NCI-H1105 treated with DMSO at 0.1 percent for 48 hours (cell line): ENCODE data around the gene CSPG4.
"Not testable (repeated sequence)": the region's sequence is repeated elsewhere in the genome, so short reads cannot be mapped to it uniquely, and the experiment has no call there.

Experiments used
- DNase-seq: peaks from one replicate; lab custom pipeline; 2025; lab: John Stamatoyannopoulos, UW

Gene CSPG4

GRCh38 chr15:75688278-75688557 is 24.4 kb downstream of the CSPG4 start:
- DNase-seq: no peak

DNA sequence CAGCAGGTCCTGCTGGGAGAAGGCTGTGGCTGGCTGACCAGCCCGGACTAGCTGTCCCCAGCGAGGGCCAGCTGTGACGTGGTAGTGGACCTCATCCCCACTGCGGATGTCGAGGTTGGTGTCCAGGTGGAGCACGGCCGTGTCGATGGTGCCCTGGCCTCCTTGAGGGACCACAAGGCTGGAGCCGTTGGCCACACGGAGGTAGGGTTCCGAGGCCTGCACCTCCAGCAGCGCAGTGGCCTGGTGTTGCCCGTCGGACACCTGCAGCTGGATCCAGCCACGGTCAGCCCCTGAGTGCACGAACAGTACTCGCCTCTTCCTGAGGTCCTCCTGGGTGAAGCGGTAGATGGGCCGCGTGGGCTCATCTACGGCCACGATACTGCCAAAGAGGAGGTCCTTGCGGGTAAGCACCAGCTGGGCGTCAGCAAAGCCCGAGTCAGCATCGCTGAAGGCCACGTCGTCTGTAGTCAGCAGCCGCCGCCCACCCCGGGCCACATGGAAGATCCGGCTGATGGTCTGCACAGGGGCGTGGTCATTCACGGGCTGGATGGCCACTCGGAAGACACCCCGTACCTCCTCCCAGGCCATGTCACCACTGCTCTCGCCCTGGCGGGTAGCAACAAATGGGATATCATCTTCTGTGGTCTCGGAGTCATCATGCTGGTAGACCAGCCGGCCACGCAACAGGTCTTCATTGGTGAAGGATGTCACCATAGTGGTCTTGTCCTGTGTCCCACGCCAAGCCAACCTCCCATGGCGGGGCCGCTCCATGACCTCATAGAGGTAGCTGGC is 25.0 kb downstream of the CSPG4 start:
- no peak for DNase-seq

DNA sequence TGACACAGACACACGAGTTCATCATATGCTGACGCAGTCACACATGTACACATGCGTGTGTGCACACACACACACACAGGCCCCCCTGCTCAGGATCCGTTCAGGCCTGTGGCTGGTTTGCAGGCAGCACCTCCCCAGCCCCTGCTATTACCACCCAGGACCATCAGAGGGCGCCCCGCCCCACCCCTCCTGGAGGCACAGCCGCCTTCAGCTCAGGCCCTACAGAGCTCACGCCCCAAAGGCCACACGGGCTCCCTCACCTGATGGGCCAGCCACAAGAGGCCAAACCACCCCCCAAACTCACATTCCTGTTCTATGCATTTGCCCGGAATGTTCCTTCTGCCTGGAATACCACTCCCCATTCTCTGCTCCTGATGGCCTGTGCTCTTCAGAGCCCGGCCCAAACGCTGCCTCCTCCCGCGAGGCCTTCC is 26.4 kb downstream of the CSPG4 start:
- DNase-seq: not testable (repeated sequence)

GRCh38 chr15:75685195-75685594 is 27.5 kb downstream of the CSPG4 start:
- no peak for DNase-seq

DNA sequence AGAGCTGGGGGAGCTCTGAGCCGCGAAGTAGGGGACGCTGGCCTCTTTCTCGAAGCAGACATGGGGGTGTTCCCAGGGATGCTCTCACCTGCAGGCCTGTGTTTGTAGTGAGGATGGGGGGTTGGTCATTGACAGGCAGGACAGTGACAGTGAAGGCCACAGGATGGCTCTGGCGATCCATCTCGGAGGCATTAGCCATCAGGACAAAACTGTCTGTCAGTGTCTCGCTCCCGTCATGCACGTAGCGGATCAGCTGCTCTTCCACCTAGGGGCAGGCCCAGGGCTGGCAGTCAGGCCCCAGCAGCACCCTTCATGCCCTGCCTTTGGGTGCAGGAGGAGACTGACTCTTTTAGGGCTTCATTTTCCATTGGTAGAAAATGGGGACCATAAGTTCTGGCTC is 28.0 kb downstream of the CSPG4 start:
- no peak for DNase-seq

DNA sequence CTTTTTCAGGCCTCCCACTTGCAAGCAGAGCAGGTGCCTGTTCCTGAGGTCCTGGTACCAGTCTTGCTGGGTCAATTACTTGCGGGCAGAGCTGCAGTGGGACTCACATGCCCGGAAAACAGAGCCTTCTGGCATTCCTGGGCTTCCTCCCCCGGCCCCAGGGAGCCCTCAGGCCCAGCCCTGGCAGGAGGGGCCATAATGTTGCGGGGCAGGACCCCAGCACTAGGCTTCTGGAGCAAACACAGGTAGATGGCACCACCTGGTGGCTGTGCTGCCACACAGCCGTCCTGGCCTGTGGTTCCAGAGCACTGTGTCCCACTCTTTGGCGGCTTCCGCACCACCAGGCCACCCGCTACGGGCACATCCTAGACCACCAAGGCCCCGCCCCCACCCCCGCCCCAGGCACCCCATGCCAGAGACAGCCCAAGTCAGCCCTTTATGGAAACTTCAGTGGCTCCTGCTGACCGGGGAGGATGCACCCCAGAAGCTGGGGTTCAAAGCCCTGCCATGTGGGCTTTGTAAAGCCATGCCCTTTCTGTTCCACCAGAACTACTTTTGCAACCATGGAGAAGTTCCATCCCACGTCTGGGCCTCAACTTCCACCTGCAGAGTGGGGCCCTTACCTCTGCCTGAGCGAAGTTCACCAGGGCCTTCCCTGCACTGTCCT is 28.9 kb downstream of the CSPG4 start:
- peak; percentile 28 for DNase-seq

DNA sequence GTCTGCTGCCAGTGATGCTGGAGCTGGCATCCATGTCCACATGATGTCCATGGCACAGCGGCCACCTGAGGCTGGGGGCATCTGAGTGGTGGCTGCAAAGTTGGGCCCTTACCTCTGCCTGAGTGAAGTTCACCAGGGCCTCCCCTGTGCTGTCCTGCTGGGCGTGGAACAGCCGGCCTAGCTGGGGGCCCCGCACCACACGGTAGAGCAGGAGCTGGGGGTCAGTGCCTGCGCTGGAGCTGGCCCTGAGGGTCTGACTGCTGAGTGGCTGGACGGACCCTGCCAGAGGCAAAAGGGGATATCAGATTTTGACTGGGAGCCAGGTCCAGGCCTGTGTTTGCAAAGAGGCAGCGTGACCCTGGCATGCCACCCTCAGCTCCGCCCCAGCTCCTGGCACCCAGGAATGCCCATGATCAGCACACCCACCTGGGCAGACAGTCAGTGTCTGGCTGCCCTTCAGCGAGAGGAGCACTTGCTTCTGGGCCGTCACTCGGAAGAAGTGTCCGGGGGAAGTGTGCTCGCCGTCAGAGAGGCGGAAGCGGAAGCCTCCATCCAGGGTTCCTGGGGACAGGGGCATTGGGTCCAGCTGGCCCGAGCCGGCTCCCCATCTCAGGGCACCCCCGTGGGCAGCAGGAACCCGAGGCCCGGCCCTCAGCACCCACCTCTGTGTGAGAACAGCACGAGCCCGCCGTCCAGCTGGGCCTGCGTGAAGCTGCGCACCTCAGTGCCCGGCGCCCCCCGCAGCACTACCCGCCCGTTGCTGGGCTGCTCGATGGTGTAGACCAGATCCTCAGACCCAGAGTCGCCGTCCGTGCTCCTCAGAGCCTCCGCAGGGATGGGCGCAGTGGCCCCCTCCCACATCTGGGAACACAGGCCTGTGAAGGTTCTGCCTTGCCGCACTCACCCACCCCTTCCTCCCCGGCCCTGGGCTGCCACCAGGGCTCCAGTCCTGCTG is 30.2 kb downstream of the CSPG4 start:
- no peak for DNase-seq

GRCh38 chr15:75680007-75680789 is 32.5 kb downstream of the CSPG4 start:
- DNase-seq: no peak

DNA sequence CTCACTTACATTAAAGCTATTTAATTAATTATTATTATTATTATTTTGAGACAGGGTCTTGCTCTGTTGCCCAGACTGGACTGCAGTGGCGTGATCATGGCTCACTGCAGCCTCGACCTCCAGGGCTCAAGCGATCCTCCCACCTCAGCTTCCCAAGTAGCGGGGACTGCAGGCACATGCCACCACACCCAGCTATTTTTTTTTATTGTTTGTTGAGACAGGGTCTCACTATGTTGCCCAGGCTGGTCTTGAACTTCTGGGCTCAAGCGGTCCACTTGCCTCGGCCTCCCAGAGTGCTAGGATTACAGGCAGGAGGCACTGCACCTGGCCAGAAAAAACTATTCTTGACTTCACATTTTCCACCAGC is 34.3 kb downstream of the CSPG4 start:
- not testable (repeated sequence) for DNase-seq

GRCh38 chr15:75677465-75678323 is 35.0 kb downstream of the CSPG4 start:
- DNase-seq: no peak

GRCh38 chr15:75676688-75677464 is 35.8 kb downstream of the CSPG4 start:
- no peak for DNase-seq

DNA sequence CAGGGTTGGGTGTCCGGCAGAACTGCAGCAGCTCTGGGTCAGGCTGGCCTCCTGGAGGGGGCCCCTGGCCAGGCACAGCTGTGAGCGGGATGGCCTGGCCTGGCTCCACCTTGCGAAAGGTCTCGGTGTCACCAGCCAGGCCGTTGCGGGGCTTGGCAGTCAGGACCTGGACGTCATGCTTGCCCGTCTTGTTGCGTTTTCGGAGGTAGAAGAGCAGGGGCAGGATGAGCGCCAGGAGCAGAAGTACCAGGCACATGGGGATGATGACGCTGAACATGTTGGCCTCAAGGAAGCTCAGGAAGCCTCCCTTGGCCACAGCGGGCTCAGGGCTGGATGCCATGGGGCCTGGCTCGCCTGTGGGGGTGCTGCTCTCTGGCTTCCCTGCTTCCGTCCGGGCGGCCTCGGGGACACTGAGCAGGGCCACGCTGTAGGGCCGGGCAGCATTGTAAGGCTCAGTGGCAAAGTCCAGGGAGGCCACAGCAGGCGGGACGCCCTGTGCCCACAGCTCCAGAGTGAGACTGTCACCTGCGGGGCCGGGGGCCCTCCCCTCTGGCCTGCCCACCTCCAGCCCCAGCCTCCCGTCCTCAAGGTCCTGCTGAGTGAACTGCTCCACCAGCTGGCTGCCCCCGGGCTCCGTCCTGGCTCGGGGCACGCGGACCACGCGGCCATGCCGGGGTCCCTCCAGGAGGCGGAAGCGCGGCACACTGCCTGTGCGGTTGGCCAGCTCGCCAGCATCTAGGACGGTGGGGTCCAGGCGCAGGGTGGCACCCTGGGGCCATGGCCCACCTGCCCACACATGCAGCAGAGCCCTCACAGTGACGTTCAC is 36.9 kb downstream of the CSPG4 start:
- no peak for DNase-seq

DNA sequence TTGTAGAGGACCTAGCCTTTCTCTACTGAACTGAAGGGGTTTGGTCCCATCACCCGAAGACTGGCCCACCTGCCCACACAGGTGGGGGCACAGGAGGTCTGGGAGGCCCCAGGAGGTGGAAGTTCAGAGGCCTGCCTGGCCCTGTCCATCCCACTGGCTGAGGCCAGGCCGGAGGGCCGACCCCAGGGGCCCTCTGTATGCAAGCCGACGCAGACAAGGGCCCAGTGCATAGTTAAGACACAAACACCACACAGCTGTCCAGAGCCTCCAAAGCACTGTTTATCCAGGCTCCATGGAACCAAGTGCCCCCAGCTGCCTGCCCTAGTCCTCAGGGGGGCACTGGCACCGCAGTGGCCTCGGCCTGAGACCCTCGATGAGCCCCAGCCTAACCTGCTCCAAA is 38.3 kb downstream of the CSPG4 start:
- no peak for DNase-seq

GRCh38 chr15:75673426-75674235 is 39.0 kb downstream of the CSPG4 start:
- no peak for DNase-seq

DNA sequence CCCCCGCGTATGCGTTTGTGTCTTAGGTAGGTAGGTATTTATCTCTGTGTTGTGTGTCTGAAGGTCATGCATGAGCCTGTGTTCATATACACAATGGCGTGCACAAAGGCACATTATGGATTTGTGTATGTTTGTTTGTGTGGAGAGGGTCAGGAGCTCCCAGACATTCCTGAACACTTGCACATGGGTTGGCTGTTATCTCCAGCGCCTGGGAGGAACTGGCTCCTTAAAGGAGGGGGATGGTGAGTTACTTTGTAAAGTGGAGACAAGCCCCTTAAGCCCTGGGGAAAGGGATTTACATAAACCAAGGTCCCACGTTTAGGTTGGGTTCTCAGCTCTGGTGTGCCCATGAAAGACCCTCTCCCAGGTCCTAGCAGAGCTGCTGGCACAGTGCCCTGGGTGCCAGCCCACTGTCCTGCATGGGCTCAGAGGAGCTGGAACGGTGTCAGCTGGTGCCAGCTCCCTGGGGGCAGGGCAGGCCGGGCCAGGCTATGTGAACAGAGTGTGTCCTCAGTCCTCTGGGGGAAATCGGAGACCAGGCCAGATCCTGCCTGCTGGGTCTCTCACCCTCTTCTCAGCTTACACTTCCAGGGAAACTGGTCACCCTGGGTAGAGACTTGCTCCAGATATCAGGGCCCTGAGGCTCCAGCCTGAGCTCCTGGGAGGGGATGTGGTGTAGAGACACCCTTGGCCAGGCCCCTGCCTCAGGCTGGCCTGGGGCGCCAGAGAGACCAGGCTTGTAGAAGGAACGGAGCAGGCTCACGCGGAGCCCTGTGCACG is 39.8 kb downstream of the CSPG4 start:
- DNase-seq: no peak

GRCh38 chr15:75671730-75672602 is 40.7 kb downstream of the CSPG4 start:
- DNase-seq: no peak

DNA sequence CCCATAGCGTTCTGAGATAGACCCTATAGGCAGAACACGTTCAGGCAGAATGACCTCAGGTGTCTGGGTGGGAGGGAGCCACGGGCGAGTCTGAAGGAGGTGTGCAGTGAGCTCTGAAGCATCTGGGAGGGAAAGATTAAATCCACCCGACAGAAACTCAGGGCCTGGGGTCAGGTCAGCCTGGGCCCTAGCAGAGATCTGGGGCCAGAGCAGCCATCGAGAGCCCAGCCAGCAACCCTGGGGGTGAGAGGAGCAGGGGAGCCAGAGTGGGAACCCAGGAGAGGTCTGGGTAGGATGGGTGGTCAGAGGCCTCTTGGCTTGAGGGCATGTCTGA is 42.8 kb downstream of the CSPG4 start:
- no peak for DNase-seq
